Keratinocyte (primary cell): Measurements from ENCODE around the gene AP2A1.

ENCODE experiments used
- CTCF ChIP-seq, 3 experiments: IDR thresholded peaks in 1 of 3; conservative IDR thresholded peaks in 1 of 3; optimal IDR thresholded peaks in 1 of 3; 2 replicates in 2 of 3; 3 replicates in 1 of 3; pipeline versions ENCODE3 to v1.5.1; 2011; ENCODE audit warnings: low read length in 3 of 3, mild to moderate bottlenecking in 3 of 3, moderate library complexity in 2 of 3, control low read depth in 1 of 3, inconsistent platforms in 1 of 3; ENCODE audit not compliant: insufficient read depth in 2 of 3; ENCODE audit errors: extremely low read depth in 1 of 3
- EZH2 ChIP-seq: IDR thresholded peaks from one replicate; pipeline ENCODE4 v1.6.1; 2012; ENCODE audit warnings: inconsistent platforms, mild to moderate bottlenecking, low read length, moderate library complexity

- no peak for TF ChIP-seq CTCF (optimal IDR thresholded peaks at IDR 0.05 in 1 of 3, IDR thresholded peaks at IDR 0.05 in 1 of 3, conservative IDR thresholded peaks at IDR 0.05 in 1 of 3; ENCODE audit: extremely low read depth in 1 of 3, insufficient read depth in 2 of 3, low read length in 3 of 3)
- TF ChIP-seq EZH2, result no peak
Observed at GRCh38 chr19:49766007-49766929, 533 bp upstream of the AP2A1 start.
